Spleen (tissue), 11 donors: ENCODE measurements around the gene COL5A1. TPM values are rescaled to one million over a fixed set of nuclear protein-coding genes. Genes with fewer than 3 reads are reported as not detected.

Experiments
- DNase-seq: peaks from one replicate; pipeline ENCODE4 v3.0.0-alpha.2; 2020
- H3K27ac ChIP-seq, 8 donors: fragments of 200-600 bp; sonication (generic) in 7 of 8; 1 replicate in 4 of 8; 2 replicates in 4 of 8; pipeline versions ENCODE4 v1.5.0 to v1.8.0; 2016 to 2021; ENCODE audit warnings: inconsistent platforms in 4 of 8, mild to moderate bottlenecking in 4 of 8, moderate library complexity in 1 of 8
- H3K27me3 ChIP-seq, 7 donors: fragments of 200-600 bp; sonication (generic) in 6 of 7; replicated peaks in 1 of 7; 1 replicate in 4 of 7; 2 replicates in 3 of 7; pipeline versions ENCODE4 v1.5.0 to v1.8.0; 2016 to 2021; ENCODE audit warnings: inconsistent platforms in 3 of 7, mild to moderate bottlenecking in 1 of 7
- H3K36me3 ChIP-seq, 6 donors: fragments of 200-600 bp; sonication (generic) in 5 of 6; 1 replicate in 4 of 6; 2 replicates in 2 of 6; pipeline versions ENCODE4 v1.5.0 to v1.8.0; 2016 to 2021; ENCODE audit warnings: inconsistent platforms in 2 of 6
- H3K4me1 ChIP-seq, 6 donors: fragments of 200-600 bp; sonication (generic) in 5 of 6; 1 replicate in 3 of 6; 2 replicates in 3 of 6; pipeline versions ENCODE4 v1.5.0 to v1.8.0; 2016 to 2021; ENCODE audit warnings: inconsistent platforms in 3 of 6
- H3K4me3 ChIP-seq, 8 donors: fragments of 200-600 bp; sonication (generic) in 7 of 8; 1 replicate in 4 of 8; 2 replicates in 4 of 8; pipeline versions ENCODE4 v1.5.0 to v1.8.0; 2016 to 2021; ENCODE audit warnings: inconsistent platforms in 4 of 8, mild to moderate bottlenecking in 4 of 8, moderate library complexity in 2 of 8
- H3K9me3 ChIP-seq, 8 donors: fragments of 200-600 bp; sonication (generic) in 7 of 8; 1 replicate in 4 of 8; 2 replicates in 4 of 8; pipeline versions ENCODE4 v1.5.0 to v1.8.0; 2016 to 2021; ENCODE audit warnings: inconsistent platforms in 4 of 8
- CTCF ChIP-seq, 11 experiments: fragments of 200-600 bp in 7 of 11; fragments of 450-650 bp in 4 of 11; sonication (generic) in 4 of 11; IDR thresholded peaks in 8 of 11; conservative IDR thresholded peaks in 3 of 11; 1 replicate in 7 of 11; 2 replicates in 4 of 11; pipeline versions ENCODE4 v1.4.0 to v1.8.0; 2016 to 2021; ENCODE audit warnings: antibody characterized with exemption in 11 of 11, inconsistent platforms in 4 of 11, mild to moderate bottlenecking in 1 of 11
- POLR2A ChIP-seq, 3 donors: fragments of 450-650 bp; IDR thresholded peaks; one replicate each; pipeline ENCODE4 v1.5.1; 2017; ENCODE audit warnings: antibody characterized with exemption in 3 of 3, mild to moderate bottlenecking in 1 of 3
- POLR2AphosphoS5 ChIP-seq, 3 donors: sonication (generic); formaldehyde crosslinking; IDR thresholded peaks; one replicate each; pipeline ENCODE4 v1.5.1; 2017; ENCODE audit warnings: antibody characterized with exemption in 3 of 3
- WGBS, 5 donors: extraction: QIAGEN DNeasy Blood & Tissue Kit in 3 of 5; methylation state at CpG; one replicate each; pipeline versions ENCODE4 v1.1.5 to v1.1.7; 2013 to 2018; 5-methylcytosine and 5-hydroxymethylcytosine counted together
- intact Hi-C: fragments of 100-400 bp; cut with DNase I; formaldehyde crosslinking; loops from one replicate; pipeline ENCODE4 v1.15.0; 2023; ENCODE audit warnings: low total_unique reads
- polyA plus RNA-seq, 3 donors: library from polyadenylated mRNA; stranded (reverse); fragments of 200-250 nt; gene quantifications; one replicate each; pipeline ENCODE4 v1.2.1, GENCODE V29; 2013
- total RNA-seq, 7 donors: library from RNA; depleted of rRNA in 3 of 7; stranded (reverse); fragments of >200 nt in 3 of 7; fragmentation: NEBNext Ultra II Directional in 4 of 7; extraction: Animal tissue kit (Norgen Biotek cat#: 25700) in 4 of 7; gene quantifications; one replicate each; pipeline versions ENCODE4 v1.1.0 to v1.2.1, GENCODE V29; 2016 to 2021
- donor health status: healthy with polysubstance abuse.
- donor health status: DM: no; HTN: no; CAD: no; lungs with moderate emphysema.
- donor health status: DM: no; HTN: no; CAD: no.
- donor health status: Bipolar disorder and iron deficiency.
- donor health status: healthy.
- donor health status: DM: no; HTN: no; CAD: no.
- donor health status: DM: yes; HTN: yes; CAD: no.

COL5A1 gene
- total and polyA plus RNA-seq, 10 donors, result 2.6 to 50.6 (median 23.7) TPM

GRCh38 chr9:134653259-134654009, 11.8 kb downstream of the COL5A1 start:
- Histone ChIP-seq H3K9me3 (no peaks in the 10 kb centered on the region), H3K4me1 (peaks cover 0 to 11% (median 0%) of the 10 kb centered on the region in 6 donors), H3K27ac (no peak overlapping the region), H3K36me3 (no peaks in the 10 kb centered on the region), H3K4me3 (no peak overlapping the region), H3K27me3 (no peaks in the 10 kb centered on the region)
- 80 to 94% (median 85%) methylated on average over 17 of the region's 17 CpGs for WGBS, 5 donors
- TF ChIP-seq CTCF (IDR thresholded peaks at IDR 0.05 in 8 of 11, conservative IDR thresholded peaks at IDR 0.05 in 3 of 11) (no peak), POLR2AphosphoS5 (IDR thresholded peaks at IDR 0.05) (no peak), POLR2A (IDR thresholded peaks at IDR 0.05) (no peak)
- intact Hi-C loops, result no loop called here
- peak; percentile 40 for DNase-seq

- peaks cover 0 to 5% (median 0%) of the 10 kb centered on the region in 6 donors for H3K4me1 ChIP-seq
- DNase-seq, result peak; percentile 47
These were observed 13.5 kb downstream of the COL5A1 start for GRCh38 chr9:134655101-134655500.

GRCh38 chr9:134655586-134656333, 14.2 kb downstream of the COL5A1 start:
- Histone ChIP-seq H3K4me3 (no peak overlapping the region), H3K9me3 (peaks cover 0 to 13% (median 10%) of the 10 kb centered on the region in 8 donors), H3K36me3 (no peaks in the 10 kb centered on the region), H3K27ac (no peak overlapping the region), H3K4me1 (peaks cover 0 to 5% (median 0%) of the 10 kb centered on the region in 6 donors), H3K27me3 (no peaks in the 10 kb centered on the region)
- TF ChIP-seq POLR2A (IDR thresholded peaks at IDR 0.05) (no peak), CTCF (IDR thresholded peaks at IDR 0.05 in 8 of 11, conservative IDR thresholded peaks at IDR 0.05 in 3 of 11) (no peak), POLR2AphosphoS5 (IDR thresholded peaks at IDR 0.05) (no peak)
- intact Hi-C loops, result no loop called here
- WGBS, 5 donors, result 65 to 87% (median 85%) methylated on average over 4 to 10 of the region's 10 CpGs
- DNase-seq, result peak; percentile 60

More at GRCh38 chr9:134655101-134655500, 13.5 kb downstream of the COL5A1 start:
- Histone ChIP-seq H3K36me3 (no peaks in the 10 kb centered on the region), H3K27me3 (no peaks in the 10 kb centered on the region), H3K9me3 (peaks cover 0 to 7% (median 4%) of the 10 kb centered on the region in 8 donors), H3K4me3 (no peak overlapping the region), H3K27ac (no peak overlapping the region)
- intact Hi-C loops, result no loop called here
- WGBS, 5 donors, result 63 to 83% (median 76%) methylated on average over 2 to 11 of the region's 11 CpGs
- TF ChIP-seq CTCF (IDR thresholded peaks at IDR 0.05 in 8 of 11, conservative IDR thresholded peaks at IDR 0.05 in 3 of 11), result no peak
- no peak for TF ChIP-seq POLR2A (IDR thresholded peaks at IDR 0.05)
- no peak for TF ChIP-seq POLR2AphosphoS5 (IDR thresholded peaks at IDR 0.05)
